ENCODE measurements around the gene KRTAP9-4. TPM values are rescaled to one million over a fixed set of nuclear protein-coding genes. Genes with fewer than 3 reads are reported as not detected.
"Not testable (repeated sequence)": the region's sequence is repeated elsewhere in the genome, so short reads cannot be mapped to it uniquely, and the experiment has no call there.

The KRTAP9-4 gene
- total and polyA plus RNA-seq, 2 experiments from 2014 or later = not detected

DNA sequence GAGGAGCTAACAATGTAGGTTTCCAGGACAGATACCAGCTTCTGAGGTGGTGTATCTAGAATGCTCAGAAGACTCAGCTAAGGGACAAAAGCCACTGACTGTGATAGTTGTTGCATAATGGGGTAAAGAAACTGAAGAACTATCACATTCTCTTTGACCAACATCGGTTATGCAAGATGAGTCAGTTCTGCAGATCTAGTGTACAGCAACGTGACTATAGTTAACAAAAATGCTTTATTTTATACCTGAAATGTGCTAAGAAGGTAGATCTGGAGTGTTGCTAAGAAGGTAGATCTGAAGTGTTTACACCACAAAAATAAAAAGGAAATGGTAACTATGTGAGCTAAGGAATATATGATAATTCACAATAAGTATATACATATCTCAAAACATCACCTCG lies 18.2 kb downstream of the KRTAP9-4 start:
- in situ Hi-C loops (cut with MboI) = no loop called here
- no peaks in the 10 kb centered on the region for H4K20me1 ChIP-seq (ENCODE audit: insufficient read depth)

DNA sequence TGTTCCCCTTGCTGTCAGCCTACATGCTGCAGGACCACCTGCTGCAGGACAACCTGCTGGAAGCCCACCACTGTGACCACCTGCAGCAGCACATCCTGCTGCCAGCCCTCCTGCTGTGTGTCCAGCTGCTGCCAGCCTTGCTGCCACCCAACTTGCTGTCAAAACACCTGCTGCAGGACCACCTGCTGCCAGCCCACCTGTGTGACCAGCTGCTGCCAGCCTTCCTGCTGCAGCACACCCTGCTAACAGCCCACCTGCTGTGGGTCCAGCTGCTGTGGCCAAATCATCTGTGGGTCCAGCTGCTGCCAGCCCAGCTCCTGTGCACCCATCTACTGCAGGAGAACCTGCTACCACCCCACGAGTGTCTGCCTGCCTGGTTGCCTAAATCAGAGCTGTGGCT lies 21.8 kb downstream of the KRTAP9-4 start:
- H3K27me3 ChIP-seq (replicated peaks; ENCODE audit: insufficient read depth); H3K9me3 ChIP-seq (ENCODE audit: low read depth); DNase-seq; H2AFZ ChIP-seq; H3K9ac ChIP-seq; H3K9me2 ChIP-seq (ENCODE audit: insufficient read depth); H3K27ac ChIP-seq; H3K4me2 ChIP-seq (ENCODE audit: unreplicated experiment); H3K79me2 ChIP-seq (ENCODE audit: insufficient read depth); H4K20me1 ChIP-seq (ENCODE audit: insufficient read depth); H3K36me3 ChIP-seq (ENCODE audit: low read depth); H3K4me3 ChIP-seq; H3F3A ChIP-seq (ENCODE audit: insufficient read depth); H3K4me1 ChIP-seq (ENCODE audit: insufficient read depth); in situ Hi-C loops (cut with MboI): not testable (repeated sequence)
- WGBS, 2 experiments (ENCODE audit: low coverage in 1 of 2, low lambda C conversion rate in 2 of 2, missing lambda C conversion rate in 2 of 2) = no CpG with 5 or more reads among the region's 1 CpG

More for the DNA sequence above, 18.2 kb downstream of the KRTAP9-4 start:
- no peaks in the 10 kb centered on the region for H3K36me3 ChIP-seq (ENCODE audit: low read depth)
- H3K27me3 ChIP-seq (replicated peaks; ENCODE audit: insufficient read depth) = no peaks in the 10 kb centered on the region
- no peaks in the 10 kb centered on the region for H3F3A ChIP-seq (ENCODE audit: insufficient read depth)
- H3K4me1 ChIP-seq (ENCODE audit: insufficient read depth) = no peaks in the 10 kb centered on the region
- no peak overlapping the region for H2AFZ ChIP-seq
- H3K9me3 ChIP-seq (ENCODE audit: low read depth) = no peaks in the 10 kb centered on the region
- H3K4me2 ChIP-seq (ENCODE audit: unreplicated experiment) = no peak overlapping the region
- no CpG with 5 or more reads among the region's 3 CpGs for WGBS, 2 experiments (ENCODE audit: low coverage in 1 of 2, low lambda C conversion rate in 2 of 2, missing lambda C conversion rate in 2 of 2)
- TF ChIP-seq EZH2phosphoT487 (IDR thresholded peaks at IDR 0.05; ENCODE audit: insufficient read depth, low read depth) (no peak), EZH2 (IDR thresholded peaks at IDR 0.05; ENCODE audit: insufficient read depth, poor library complexity, severe bottlenecking) (no peak)
- no peak overlapping the region for H3K4me3 ChIP-seq
- no peak overlapping the region for H3K9ac ChIP-seq
- no peaks in the 10 kb centered on the region for H3K9me2 ChIP-seq (ENCODE audit: insufficient read depth)
- DNase-seq = no peak
- no peaks in the 10 kb centered on the region for H3K79me2 ChIP-seq (ENCODE audit: insufficient read depth)
- no peak overlapping the region for H3K27ac ChIP-seq

DNA sequence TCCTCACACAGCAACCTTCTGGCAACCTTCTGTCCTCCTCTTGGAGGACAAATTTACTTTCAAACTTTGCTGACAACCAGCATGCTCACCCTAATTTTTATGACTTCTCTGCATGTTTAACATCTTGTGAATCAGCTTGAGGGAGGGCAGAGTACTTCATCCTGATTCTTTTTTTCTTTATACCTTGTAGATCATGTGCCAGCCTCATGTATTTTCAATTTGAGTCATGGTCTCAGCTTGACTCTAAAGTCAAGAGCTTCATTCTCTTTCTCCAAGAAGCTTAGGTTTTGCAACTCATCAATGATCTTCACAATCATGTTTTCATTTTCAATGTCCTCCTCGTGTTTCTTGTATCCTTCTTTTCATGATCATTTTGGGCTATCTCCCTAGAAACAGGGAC lies 22.4 kb downstream of the KRTAP9-4 start:
- Histone ChIP-seq H3K9ac (no peak overlapping the region), H3K4me3 (no peak overlapping the region), H3K4me2 (ENCODE audit: unreplicated experiment) (no peak overlapping the region), H3F3A (ENCODE audit: insufficient read depth) (no peaks in the 10 kb centered on the region), H3K4me1 (ENCODE audit: insufficient read depth) (no peaks in the 10 kb centered on the region), H3K27me3 (replicated peaks; ENCODE audit: insufficient read depth) (no peaks in the 10 kb centered on the region), H4K20me1 (ENCODE audit: insufficient read depth) (no peaks in the 10 kb centered on the region), H3K36me3 (ENCODE audit: low read depth) (no peaks in the 10 kb centered on the region), H3K9me3 (ENCODE audit: low read depth) (no peaks in the 10 kb centered on the region), H2AFZ (no peak overlapping the region), H3K9me2 (ENCODE audit: insufficient read depth) (no peaks in the 10 kb centered on the region), H3K27ac (no peak overlapping the region), H3K79me2 (ENCODE audit: insufficient read depth) (no peaks in the 10 kb centered on the region)
- in situ Hi-C loops (cut with MboI) = no loop called here
- no peak for DNase-seq
- WGBS, 2 experiments (ENCODE audit: low coverage in 1 of 2, low lambda C conversion rate in 2 of 2, missing lambda C conversion rate in 2 of 2) = no CpG with 5 or more reads among the region's 1 CpG
- TF ChIP-seq EZH2 (IDR thresholded peaks at IDR 0.05; ENCODE audit: insufficient read depth, poor library complexity, severe bottlenecking) (no peak), EZH2phosphoT487 (IDR thresholded peaks at IDR 0.05; ENCODE audit: insufficient read depth, low read depth) (no peak)

DNA sequence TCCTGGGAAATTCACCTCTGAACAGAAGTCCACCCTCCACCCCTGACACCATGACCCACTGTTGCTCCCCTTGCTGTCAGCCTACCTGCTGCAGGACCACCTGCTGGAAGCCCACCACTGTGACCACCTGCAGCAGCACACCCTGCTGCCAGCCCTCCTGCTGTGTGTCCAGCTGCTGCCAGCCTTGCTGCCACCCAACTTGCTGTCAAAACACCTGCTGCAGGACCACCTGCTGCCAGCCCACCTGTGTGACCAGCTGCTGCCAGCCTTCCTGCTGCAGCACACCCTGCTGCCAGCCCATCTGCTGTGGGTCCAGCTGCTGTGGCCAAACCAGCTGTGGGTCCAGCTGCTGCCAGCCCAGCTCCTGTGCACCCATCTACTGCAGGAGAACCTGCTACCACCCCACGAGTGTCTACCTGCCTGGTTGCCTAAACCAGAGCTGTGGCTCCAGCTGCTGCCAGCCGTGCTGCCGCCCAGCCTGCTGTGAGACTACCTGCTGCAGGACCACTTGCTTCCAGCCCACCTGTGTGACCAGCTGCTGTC lies 26.2 kb downstream of the KRTAP9-4 start, which contains the start of gene KRTAP9-7:
TSS of gene KRTAP9-7 (plus strand) at position 51 of the 543 bp plus-strand sequence. CDS start at position 51, 0 bp downstream.
- WGBS, 2 experiments (ENCODE audit: low coverage in 1 of 2, low lambda C conversion rate in 2 of 2, missing lambda C conversion rate in 2 of 2) = 60 to 86% methylated on average over 3 of the region's 3 CpGs
- H3K27me3 ChIP-seq (replicated peaks; ENCODE audit: insufficient read depth); H3K4me2 ChIP-seq (ENCODE audit: unreplicated experiment); H4K20me1 ChIP-seq (ENCODE audit: insufficient read depth); H3K9me2 ChIP-seq (ENCODE audit: insufficient read depth); H3K9me3 ChIP-seq (ENCODE audit: low read depth); H3K4me3 ChIP-seq; H3K27ac ChIP-seq; H3F3A ChIP-seq (ENCODE audit: insufficient read depth); DNase-seq; H3K79me2 ChIP-seq (ENCODE audit: insufficient read depth); H2AFZ ChIP-seq; in situ Hi-C loops (cut with MboI); H3K4me1 ChIP-seq (ENCODE audit: insufficient read depth); H3K9ac ChIP-seq; H3K36me3 ChIP-seq (ENCODE audit: low read depth): not testable (repeated sequence)
